Activated B cell treated with CpG ODN at 0.5 μM for 24 hours (primary cell): ENCODE measurements around the gene MS4A12. TPM values are rescaled to one million over a fixed set of nuclear protein-coding genes. Genes with fewer than 3 reads are reported as not detected.
"Not testable (repeated sequence)": the region's sequence is repeated elsewhere in the genome, so short reads cannot be mapped to it uniquely, and the experiment has no call there.

ENCODE experiments used
- ATAC-seq: fragments of 200-7000 bp; cut with Tn5 transposase; one replicate; pipeline ENCODE4 v1.10.0; 2021; ENCODE audit warnings: low read depth, mild to moderate bottlenecking, moderate library complexity
- CTCF ChIA-PET: fragments of 350-600 bp; sonication (Branson Sonifier 250); formaldehyde crosslinking; loops from one replicate; lab custom pipeline; 2021; ENCODE audit warnings: antibody characterized with exemption; lab: Charles Lee
- POLR2A ChIA-PET: fragments of 350-600 bp; sonication (Branson Sonifier 250); formaldehyde crosslinking; loops from one replicate; lab custom pipeline; 2021; ENCODE audit warnings: antibody characterized with exemption; lab: Charles Lee
- DNase-seq: peaks from one replicate; pipeline ENCODE4 v3.0.0; 2022
- H3K27ac Mint-ChIP-seq: one replicate; pipeline ENCODE4 v1.8.0; 2020; ENCODE audit warnings: mixed read lengths
- H3K27me3 Mint-ChIP-seq: one replicate; pipeline ENCODE4 v1.8.0; 2021; ENCODE audit warnings: mixed read lengths
- H3K36me3 Mint-ChIP-seq: one replicate; pipeline ENCODE4 v1.8.0; 2021; ENCODE audit warnings: low read depth, mixed read lengths
- H3K4me1 Mint-ChIP-seq: one replicate; pipeline ENCODE4 v1.8.0; 2021; ENCODE audit warnings: mixed read lengths
- H3K4me3 Mint-ChIP-seq: one replicate; pipeline ENCODE4 v1.8.0; 2020; ENCODE audit warnings: mild to moderate bottlenecking, mixed read lengths
- H3K9me3 Mint-ChIP-seq: one replicate; pipeline ENCODE4 v1.8.0; 2020; ENCODE audit warnings: mixed read lengths
- CTCF ChIP-seq: fragments of 200-600 bp; IDR thresholded peaks from one replicate; pipeline ENCODE4 v1.8.0; 2022; ENCODE audit warnings: antibody characterized with exemption, mild to moderate bottlenecking
- intact Hi-C: fragments of 100-400 bp; cut with micrococcal nuclease; formaldehyde crosslinking; loops from one replicate; pipeline ENCODE4 v1.15.1; 2024
- total RNA-seq: library from RNA; stranded (reverse); gene quantifications from 2 replicates; pipeline ENCODE4 v1.2.3, GENCODE V29; 2022

Gene MS4A12
- total RNA-seq = not detected in 2 replicates

GRCh38 chr11:60492488-60493009 is at the start of gene MS4A12:
TSS of gene MS4A12 (plus strand) at chr11:60492778. CDS start at chr11:60497319, 4,541 bp downstream.
- ChIA-PET CTCF (no interaction called here), POLR2A (interaction anchor here (0.9 kb wide), 1 partner anchor 15 kb away, joined by 3 read pairs; no protein-coding TSS in a partner anchor)
- H3K9me3 Mint-ChIP-seq = no peaks in the 10 kb centered on the region
- H3K27ac Mint-ChIP-seq = no peak within 1 kb of the TSS
- H3K27me3 Mint-ChIP-seq = no peaks in the 10 kb centered on the region
- H3K4me1 Mint-ChIP-seq = peaks cover 8% of the 10 kb centered on the region
- ATAC-seq (no peak), DNase-seq (no peak)
- no peak within 1 kb of the TSS for H3K4me3 Mint-ChIP-seq
- no peaks in the 10 kb centered on the region for H3K36me3 Mint-ChIP-seq
- TF ChIP-seq CTCF = no peak
- intact Hi-C loops = no loop called here

- peak overlapping the region; percentile 90 for H3K27ac Mint-ChIP-seq
- no peak for DNase-seq
- intact Hi-C loops = loop anchor here (2.0 kb wide), 1 partner anchor 50 kb away; the partner anchor contains the start of gene MS4A14
- H3K36me3 Mint-ChIP-seq = no peaks in the 10 kb centered on the region
- ChIA-PET POLR2A (interaction anchor here (1.2 to 2.9 kb wide), 2 partner anchors 9 to 76 kb away, joined by 4 to 33 read pairs; partner anchors contain the start of gene MS4A1), CTCF (interaction anchor here (1.4 kb wide), 1 partner anchor 50 kb away, joined by 5 read pairs; no protein-coding TSS in a partner anchor)
- H3K4me1 Mint-ChIP-seq = peaks cover 73% of the 10 kb centered on the region
- no peaks in the 10 kb centered on the region for H3K9me3 Mint-ChIP-seq
- no peak overlapping the region for H3K4me3 Mint-ChIP-seq
- no peak for ATAC-seq
- no peak for TF ChIP-seq CTCF
- H3K27me3 Mint-ChIP-seq = no peaks in the 10 kb centered on the region
These were observed 45.5 kb upstream of the MS4A12 start for GRCh38 chr11:60447070-60447469.

- Mint-ChIP-seq H3K4me1 (peaks cover 70% of the 10 kb centered on the region), H3K4me3 (no peak overlapping the region), H3K36me3 (no peaks in the 10 kb centered on the region), H3K27ac (peak overlapping the region; percentile 27), H3K27me3 (no peaks in the 10 kb centered on the region), H3K9me3 (no peaks in the 10 kb centered on the region)
- intact Hi-C loops = loop anchor here (2.0 kb wide), 1 partner anchor 51 kb away; the partner anchor contains the start of gene MS4A14
- no peak for ATAC-seq
- TF ChIP-seq CTCF = no peak
- DNase-seq = no peak
- ChIA-PET POLR2A (interaction anchor here (1.2 to 2.9 kb wide), 5 partner anchors 8 to 77 kb away, joined by 4 to 33 read pairs (median 5); partner anchors contain the start of gene MS4A1), CTCF (no interaction called here)
These were observed 44.7 kb upstream of the MS4A12 start for GRCh38 chr11:60447846-60448245.

- ATAC-seq, POLR2A ChIA-PET, DNase-seq, CTCF ChIA-PET, H3K4me3 Mint-ChIP-seq, H3K36me3 Mint-ChIP-seq, H3K9me3 Mint-ChIP-seq, H3K27me3 Mint-ChIP-seq, H3K27ac Mint-ChIP-seq: not testable (repeated sequence)
- peaks cover 69% of the 10 kb centered on the region for H3K4me1 Mint-ChIP-seq
- intact Hi-C loops = loop anchor here (10.0 kb wide), 1 partner anchor 614 kb away; no protein-coding TSS in a partner anchor
These were observed 41.4 kb upstream of the MS4A12 start for GRCh38 chr11:60451185-60451584.

- intact Hi-C loops = loop anchor here (10.0 kb wide), 1 partner anchor 611 kb away; no protein-coding TSS in a partner anchor
- DNase-seq = no peak
- Mint-ChIP-seq H3K27ac (peak overlapping the region; percentile 97), H3K4me1 (peaks cover 50% of the 10 kb centered on the region), H3K4me3 (peak overlapping the region; percentile 97), H3K9me3 (no peaks in the 10 kb centered on the region), H3K27me3 (no peaks in the 10 kb centered on the region), H3K36me3 (peaks cover 37% of the 10 kb centered on the region)
- ATAC-seq = no peak
- ChIA-PET CTCF (interaction anchor here (6.5 kb wide), 1 partner anchor 89 kb away, joined by 194 read pairs; no protein-coding TSS in a partner anchor), POLR2A (interaction anchor here (0.9 to 9.1 kb wide), 6 partner anchors 8 to 87 kb away, joined by 5 to 800 read pairs (median 168); partner anchors contain the start of genes MS4A14 and MS4A7)
- no peak for TF ChIP-seq CTCF
These were observed 38.4 kb upstream of the MS4A12 start for GRCh38 chr11:60454212-60454611.
